OCI-LY1 (cell line): ENCODE results near the gene APBA3.

Experiments
- EZH2 ChIP-seq: fragments of 200-600 bp; sonication (generic), shearing (Covaris generic); IDR thresholded peaks from 2 replicates; pipeline ENCODE4 v1.8.0; 2017; ENCODE audit warnings: borderline replicate concordance, mixed run types, mild to moderate bottlenecking, antibody characterized with exemption, low read length, moderate library complexity, mixed read lengths
- TF ChIP-seq, protein P1 (sequence below): fragments of 200-600 bp; sonication (generic), shearing (Covaris generic); IDR thresholded peaks from 2 replicates; pipeline ENCODE4 v1.5.1; 2017; ENCODE audit warnings: mild to moderate bottlenecking, antibody characterized with exemption, low read length, moderate library complexity, mixed read lengths

DNA sequence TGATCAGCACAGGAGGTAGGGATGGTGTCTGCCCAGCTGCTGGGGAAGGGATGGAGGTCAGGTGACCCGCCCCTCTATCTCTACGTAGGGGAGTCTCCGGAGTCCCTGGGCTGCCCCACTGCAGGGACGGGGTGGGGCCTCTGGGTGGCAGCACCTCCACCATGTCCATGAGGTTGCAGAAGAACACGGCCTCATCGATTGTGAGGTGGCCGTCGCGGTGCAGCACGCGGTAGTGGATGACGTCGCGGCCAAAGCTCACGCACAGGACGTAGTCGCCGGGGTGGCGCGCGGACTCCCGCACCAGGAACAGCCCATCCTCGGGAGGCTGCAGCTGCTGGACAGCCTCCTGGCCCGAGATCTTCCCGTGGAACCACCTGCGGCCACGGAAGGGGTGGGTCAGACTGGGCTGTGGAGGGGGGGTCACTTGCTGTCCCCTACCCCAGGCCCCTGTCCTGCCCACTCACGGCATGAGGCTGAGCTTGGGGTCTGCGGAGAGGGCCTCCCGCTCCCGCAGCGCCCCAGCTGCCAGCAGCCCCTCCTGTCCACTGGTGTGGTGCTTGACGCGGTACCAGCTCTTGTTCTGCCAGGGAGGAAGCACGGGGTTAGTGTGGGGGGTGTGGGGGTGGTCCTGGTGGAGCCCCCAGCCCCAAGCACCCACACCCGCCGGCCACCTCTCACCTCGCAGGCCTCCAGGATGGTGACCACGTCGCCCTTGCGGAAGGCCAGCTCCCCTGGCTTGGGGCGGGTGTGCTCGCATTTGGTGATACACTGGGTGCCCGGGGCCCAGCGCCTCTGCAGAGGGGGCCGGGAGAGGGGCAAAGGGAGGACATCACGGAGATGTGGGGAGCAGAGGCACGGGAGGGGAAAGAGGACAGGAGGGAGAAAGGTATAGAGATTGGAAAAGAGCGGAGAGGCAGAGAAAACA lies 22.4 kb upstream of the APBA3 start:
- TF ChIP-seq, protein P1, sequence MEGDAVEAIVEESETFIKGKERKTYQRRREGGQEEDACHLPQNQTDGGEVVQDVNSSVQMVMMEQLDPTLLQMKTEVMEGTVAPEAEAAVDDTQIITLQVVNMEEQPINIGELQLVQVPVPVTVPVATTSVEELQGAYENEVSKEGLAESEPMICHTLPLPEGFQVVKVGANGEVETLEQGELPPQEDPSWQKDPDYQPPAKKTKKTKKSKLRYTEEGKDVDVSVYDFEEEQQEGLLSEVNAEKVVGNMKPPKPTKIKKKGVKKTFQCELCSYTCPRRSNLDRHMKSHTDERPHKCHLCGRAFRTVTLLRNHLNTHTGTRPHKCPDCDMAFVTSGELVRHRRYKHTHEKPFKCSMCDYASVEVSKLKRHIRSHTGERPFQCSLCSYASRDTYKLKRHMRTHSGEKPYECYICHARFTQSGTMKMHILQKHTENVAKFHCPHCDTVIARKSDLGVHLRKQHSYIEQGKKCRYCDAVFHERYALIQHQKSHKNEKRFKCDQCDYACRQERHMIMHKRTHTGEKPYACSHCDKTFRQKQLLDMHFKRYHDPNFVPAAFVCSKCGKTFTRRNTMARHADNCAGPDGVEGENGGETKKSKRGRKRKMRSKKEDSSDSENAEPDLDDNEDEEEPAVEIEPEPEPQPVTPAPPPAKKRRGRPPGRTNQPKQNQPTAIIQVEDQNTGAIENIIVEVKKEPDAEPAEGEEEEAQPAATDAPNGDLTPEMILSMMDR: peak; percentile 28; the same call in 1 of the 2 replicates
- TF ChIP-seq EZH2: no peak
